Stomach (tissue), 9 donors: ENCODE measurements around the gene EML4. TPM values are rescaled to one million over a fixed set of nuclear protein-coding genes. Genes with fewer than 3 reads are reported as not detected.

Experiments
- DNase-seq, 2 donors: peaks; one replicate each; pipeline versions ENCODE4 v3.0.0 to v3.0.0-alpha.2; 2013 to 2019
- H3K27ac ChIP-seq, 5 donors: fragments of 200-600 bp in 4 of 5; sonication (generic) in 4 of 5; one replicate each; pipeline ENCODE4 v1.5.1; 2013 to 2019; ENCODE audit warnings: mild to moderate bottlenecking in 1 of 5, moderate library complexity in 1 of 5
- H3K27me3 ChIP-seq, 3 donors: fragments of 200-600 bp; sonication (generic); one replicate each; pipeline ENCODE4 v1.5.1; 2017 to 2019; ENCODE audit warnings: mixed run types in 1 of 3
- H3K36me3 ChIP-seq, 4 donors: fragments of 200-600 bp; sonication (generic); 1 replicate in 3 of 4; 2 replicates in 1 of 4; pipeline ENCODE4 v1.5.1; 2016 to 2019
- H3K4me1 ChIP-seq, 4 donors: fragments of 200-600 bp; sonication (generic); one replicate each; pipeline ENCODE4 v1.5.1; 2016 to 2019
- H3K4me3 ChIP-seq, 4 donors: fragments of 200-600 bp; sonication (generic) in 3 of 4; one replicate each; pipeline ENCODE4 v1.5.1; 2016 to 2019; ENCODE audit warnings: mild to moderate bottlenecking in 1 of 4
- H3K9me3 ChIP-seq, 4 donors: fragments of 200-600 bp; sonication (generic); one replicate each; pipeline ENCODE4 v1.5.1; 2016 to 2019
- EP300 ChIP-seq: sonication (generic); formaldehyde crosslinking; IDR thresholded peaks from one replicate; pipeline ENCODE4 v1.6.1; 2017; ENCODE audit warnings: antibody characterized with exemption
- POLR2A ChIP-seq, 4 donors: fragments of 450-650 bp; IDR thresholded peaks; one replicate each; pipeline ENCODE4 v1.6.1; 2016; ENCODE audit warnings: antibody characterized with exemption in 4 of 4, control low read depth in 2 of 4, mild to moderate bottlenecking in 1 of 4, moderate library complexity in 1 of 4
- POLR2AphosphoS5 ChIP-seq, 3 donors: sonication (generic); formaldehyde crosslinking; IDR thresholded peaks; one replicate each; pipeline ENCODE4 v1.6.1; 2016; ENCODE audit warnings: antibody characterized with exemption in 3 of 3
- WGBS, 5 donors: extraction: QIAGEN DNeasy Blood & Tissue Kit in 3 of 5; methylation state at CpG; one replicate each; pipeline versions ENCODE4 v1.1.5 to v1.1.7; 2013 to 2018; 5-methylcytosine and 5-hydroxymethylcytosine counted together
- intact Hi-C: fragments of 100-400 bp; cut with DNase I; formaldehyde crosslinking; loops from one replicate; pipeline ENCODE4 v1.15.1; 2023; ENCODE audit warnings: low total_unique reads
- polyA plus RNA-seq, 3 donors: library from polyadenylated mRNA; stranded (reverse); fragments of 200-250 nt; gene quantifications; one replicate each; pipeline ENCODE4 v1.2.3, GENCODE V29; 2013
- total RNA-seq, 5 donors: library from RNA; depleted of rRNA; stranded (reverse); fragments of >200 nt; gene quantifications; one replicate each; pipeline versions ENCODE4 v1.1.0 to v1.2.3, GENCODE V29; 2014 to 2016
- TF ChIP-seq, protein P1 (sequence below), 7 experiments: fragments of 450-650 bp in 4 of 7; fragments of 200-600 bp in 3 of 7; sonication (generic) in 3 of 7; IDR thresholded peaks; one replicate each; pipeline ENCODE4 v1.5.1; 2016 to 2019; ENCODE audit warnings: antibody characterized with exemption in 7 of 7, control low read depth in 2 of 7, mild to moderate bottlenecking in 1 of 7
- donor health status: healthy with polysubstance abuse.
- donor health status: Bipolar disorder and iron deficiency.
- donor health status: healthy.

The EML4 gene
- total and polyA plus RNA-seq, 8 donors: 10.2 to 292 (median 28.6) TPM

DNA sequence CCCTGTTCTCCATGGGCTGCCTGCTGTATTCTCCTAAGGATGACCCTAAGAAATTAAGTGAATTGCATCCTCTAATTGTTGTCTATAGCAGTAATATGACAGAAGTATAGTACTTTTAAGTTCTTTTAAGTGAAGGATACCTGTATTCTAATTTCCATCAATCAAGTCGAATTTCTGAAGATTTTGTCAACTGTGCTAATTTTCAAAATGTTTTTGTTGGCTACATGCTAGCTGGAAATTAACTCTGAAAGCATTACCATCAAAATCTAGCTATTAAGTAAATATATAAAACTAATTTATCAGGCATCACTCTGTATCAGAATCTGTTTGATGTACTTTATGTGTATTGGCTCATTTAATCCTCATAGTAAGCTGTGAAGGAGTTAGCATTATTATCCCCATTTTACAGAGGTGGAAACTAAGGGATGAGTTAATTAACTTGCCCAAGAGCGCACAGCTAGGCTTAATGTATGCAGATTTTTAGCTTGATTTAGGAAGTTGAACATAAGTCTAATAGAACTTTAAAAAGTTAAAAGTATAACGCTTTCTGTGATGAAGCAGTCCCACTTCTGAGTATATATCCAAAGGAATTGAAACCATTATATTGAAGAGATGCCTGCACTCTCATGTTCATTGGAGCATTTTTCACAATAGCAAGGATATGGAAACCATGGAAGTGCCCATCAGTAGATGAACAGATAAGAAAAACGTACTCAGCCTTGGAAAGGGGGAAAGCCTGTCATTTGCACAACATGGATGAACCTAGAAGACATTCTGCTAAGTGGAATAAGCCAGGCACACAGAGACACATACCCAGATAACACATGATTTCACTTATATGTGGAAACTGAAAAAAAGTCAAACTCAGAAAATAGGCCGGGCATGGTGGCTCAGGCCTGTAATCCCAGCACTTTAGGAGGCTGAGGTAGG lies 32.0 kb downstream of the EML4 start:
- Histone ChIP-seq H3K9me3 (no peaks in the 10 kb centered on the region), H3K36me3 (no peaks in the 10 kb centered on the region), H3K4me1 (peaks cover 0 to 64% (median 12%) of the 10 kb centered on the region in 4 donors), H3K4me3 (no peak overlapping the region), H3K27me3 (no peaks in the 10 kb centered on the region), H3K27ac (no peak overlapping the region)
- intact Hi-C loops: no loop called here
- 76 to 85% (median 78%) methylated on average over 5 of the region's 5 CpGs for WGBS, 5 donors
- DNase-seq: no peak
- TF ChIP-seq, protein P1, sequence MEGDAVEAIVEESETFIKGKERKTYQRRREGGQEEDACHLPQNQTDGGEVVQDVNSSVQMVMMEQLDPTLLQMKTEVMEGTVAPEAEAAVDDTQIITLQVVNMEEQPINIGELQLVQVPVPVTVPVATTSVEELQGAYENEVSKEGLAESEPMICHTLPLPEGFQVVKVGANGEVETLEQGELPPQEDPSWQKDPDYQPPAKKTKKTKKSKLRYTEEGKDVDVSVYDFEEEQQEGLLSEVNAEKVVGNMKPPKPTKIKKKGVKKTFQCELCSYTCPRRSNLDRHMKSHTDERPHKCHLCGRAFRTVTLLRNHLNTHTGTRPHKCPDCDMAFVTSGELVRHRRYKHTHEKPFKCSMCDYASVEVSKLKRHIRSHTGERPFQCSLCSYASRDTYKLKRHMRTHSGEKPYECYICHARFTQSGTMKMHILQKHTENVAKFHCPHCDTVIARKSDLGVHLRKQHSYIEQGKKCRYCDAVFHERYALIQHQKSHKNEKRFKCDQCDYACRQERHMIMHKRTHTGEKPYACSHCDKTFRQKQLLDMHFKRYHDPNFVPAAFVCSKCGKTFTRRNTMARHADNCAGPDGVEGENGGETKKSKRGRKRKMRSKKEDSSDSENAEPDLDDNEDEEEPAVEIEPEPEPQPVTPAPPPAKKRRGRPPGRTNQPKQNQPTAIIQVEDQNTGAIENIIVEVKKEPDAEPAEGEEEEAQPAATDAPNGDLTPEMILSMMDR (IDR thresholded peaks at IDR 0.05): no peak

DNA sequence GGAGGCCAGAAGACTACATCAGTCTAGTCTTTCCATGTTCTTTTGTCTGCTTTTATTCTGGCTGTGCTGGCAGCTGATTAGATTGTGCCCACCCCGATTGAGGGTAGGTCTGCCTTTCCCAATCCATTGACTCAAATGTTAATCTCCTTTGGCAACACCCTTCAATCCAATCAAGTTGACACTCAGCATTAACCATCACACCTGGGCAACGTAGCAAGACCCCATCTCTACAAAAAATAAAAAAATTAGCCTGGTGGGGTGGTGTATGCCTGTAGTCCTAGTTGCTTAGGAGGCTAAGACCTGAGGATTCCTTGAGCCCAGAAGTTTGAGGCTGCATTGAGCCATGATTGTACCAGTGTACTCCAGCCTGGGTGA lies 33.5 kb downstream of the EML4 start:
- 91 to 100% (median 94%) methylated on average over 2 of the region's 2 CpGs for WGBS, 5 donors
- Histone ChIP-seq H3K4me1 (peaks cover 0 to 51% (median 4%) of the 10 kb centered on the region in 4 donors), H3K9me3 (no peaks in the 10 kb centered on the region), H3K27ac (no peak overlapping the region), H3K36me3 (no peaks in the 10 kb centered on the region), H3K4me3 (no peak overlapping the region), H3K27me3 (no peaks in the 10 kb centered on the region)
- DNase-seq: no peak
- intact Hi-C loops: no loop called here
- TF ChIP-seq, protein P1 (IDR thresholded peaks at IDR 0.05): no peak
- TF ChIP-seq POLR2A (IDR thresholded peaks at IDR 0.05): no peak
- TF ChIP-seq EP300: no peak
- no peak for TF ChIP-seq POLR2AphosphoS5 (IDR thresholded peaks at IDR 0.05)

DNA sequence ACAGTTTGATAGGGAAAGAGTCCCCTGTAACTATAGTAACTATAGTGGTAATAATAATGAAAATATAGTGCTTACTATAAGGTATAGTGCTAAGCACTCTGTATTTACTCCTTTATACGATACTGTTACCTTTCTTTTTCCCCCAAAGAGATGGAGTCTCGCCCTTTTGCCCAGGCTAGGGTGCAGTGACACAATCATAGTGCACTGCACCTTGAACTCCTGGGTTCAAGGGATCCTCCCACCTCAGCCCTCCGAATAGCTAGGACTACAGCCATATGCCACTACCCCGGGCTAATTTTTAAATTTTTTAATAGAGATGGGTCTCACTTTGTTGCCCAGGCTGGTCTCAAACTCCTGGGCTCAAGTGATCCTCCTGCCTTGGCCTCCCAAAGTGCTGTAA lies 34.6 kb downstream of the EML4 start:
- intact Hi-C loops: no loop called here
- Histone ChIP-seq H3K4me1 (peaks cover 0 to 49% (median 4%) of the 10 kb centered on the region in 4 donors), H3K36me3 (no peaks in the 10 kb centered on the region), H3K27ac (no peak overlapping the region), H3K4me3 (no peak overlapping the region), H3K27me3 (no peaks in the 10 kb centered on the region), H3K9me3 (no peaks in the 10 kb centered on the region)
- TF ChIP-seq EP300 (no peak), POLR2AphosphoS5 (IDR thresholded peaks at IDR 0.05) (no peak), POLR2A (IDR thresholded peaks at IDR 0.05) (no peak)
- TF ChIP-seq, protein P1 (IDR thresholded peaks at IDR 0.05): no peak
- DNase-seq: no peak
- 94 to 100% (median 96%) methylated on average over 4 of the region's 4 CpGs for WGBS, 5 donors

DNA sequence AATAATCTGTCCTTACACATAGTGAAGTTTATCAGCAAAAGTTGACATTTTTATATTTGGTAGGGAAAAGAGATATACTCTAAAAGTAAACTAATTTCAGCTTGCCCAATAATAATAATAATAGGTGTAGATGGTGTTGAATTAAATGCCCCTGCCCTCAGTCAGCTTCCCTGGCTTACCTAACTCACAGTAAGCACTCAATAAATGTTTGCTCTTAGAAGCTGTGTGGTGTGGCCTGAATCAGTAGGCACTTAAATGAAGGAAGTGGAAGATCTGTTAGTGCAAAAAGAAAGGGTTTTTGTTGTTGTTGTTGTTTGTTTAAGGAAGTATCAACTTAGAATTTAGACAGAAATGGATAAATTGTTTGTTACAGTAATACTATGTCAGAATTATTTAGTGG lies 36.2 kb downstream of the EML4 start:
- peaks cover 0 to 37% (median 3%) of the 10 kb centered on the region in 4 donors for H3K4me1 ChIP-seq
- TF ChIP-seq POLR2AphosphoS5 (IDR thresholded peaks at IDR 0.05) (no peak), EP300 (no peak)
- H3K36me3 ChIP-seq: no peaks in the 10 kb centered on the region
- H3K27me3 ChIP-seq: no peaks in the 10 kb centered on the region
- H3K9me3 ChIP-seq: no peaks in the 10 kb centered on the region
- no peak overlapping the region for H3K27ac ChIP-seq
- H3K4me3 ChIP-seq: no peak overlapping the region
- intact Hi-C loops: no loop called here
- no peak for DNase-seq

DNA sequence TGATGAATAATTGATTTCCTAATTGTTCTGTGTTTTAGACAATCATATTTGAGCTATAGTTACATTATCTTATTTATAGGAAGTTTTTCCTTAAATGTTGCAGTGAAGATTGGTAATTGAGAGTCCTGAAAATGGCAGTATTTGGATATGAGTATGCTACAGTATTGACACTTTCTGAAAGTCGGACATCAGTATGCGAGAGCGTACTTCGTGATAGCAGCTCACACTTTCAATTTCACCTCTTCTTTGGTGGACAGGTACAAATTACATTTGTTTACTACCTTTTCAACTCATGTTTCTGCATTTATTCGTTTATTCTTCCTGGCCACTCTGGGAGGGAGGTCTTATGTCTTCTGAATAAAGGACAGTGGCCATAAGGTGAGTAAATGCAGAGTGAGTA lies 38.7 kb downstream of the EML4 start:
- H3K4me1 ChIP-seq: peaks cover 0 to 30% (median 0%) of the 10 kb centered on the region in 4 donors
- no peaks in the 10 kb centered on the region for H3K36me3 ChIP-seq
- no peak for TF ChIP-seq POLR2AphosphoS5 (IDR thresholded peaks at IDR 0.05)
- no peak for TF ChIP-seq POLR2A (IDR thresholded peaks at IDR 0.05)
- TF ChIP-seq, protein P1 (IDR thresholded peaks at IDR 0.05): no peak
- TF ChIP-seq EP300: no peak
- H3K4me3 ChIP-seq: no peak overlapping the region
- H3K27me3 ChIP-seq: no peaks in the 10 kb centered on the region
- intact Hi-C loops: no loop called here
- WGBS, 5 donors: 88 to 93% (median 90%) methylated on average over 5 of the region's 5 CpGs
- no peak overlapping the region for H3K27ac ChIP-seq
- no peak for DNase-seq
- no peaks in the 10 kb centered on the region for H3K9me3 ChIP-seq
